ENCODE results near the gene TBX18. TPM values are rescaled to one million over a fixed set of nuclear protein-coding genes. Genes with fewer than 3 reads are reported as not detected.

Gene TBX18
- total and polyA plus RNA-seq, 4 donors: 0.10 to 0.59 (median 0.19) TPM; not detected in 1

GRCh38 chr6:84766799-84767525 lies 2.6 kb upstream of the TBX18 start:
- WGBS: 18% methylated on average over 38 of the region's 38 CpGs
- DNase-seq (ENCODE audit: low spot score): no peak
- Histone ChIP-seq H3K36me3 (ENCODE audit: control insufficient read depth in 4 of 4, insufficient read depth in 3 of 4, low read depth in 1 of 4, low read length in 3 of 4) (no peaks in the 10 kb centered on the region), H3K4me1 (ENCODE audit: control insufficient read depth in 4 of 4, insufficient read depth in 4 of 4, low read length in 3 of 4) (peaks cover 7 to 19% (median 10%) of the 10 kb centered on the region in 4 donors), H3K27ac (ENCODE audit: low read depth in 1 of 2, low read length in 2 of 2) (no peak overlapping the region), H3K9me3 (ENCODE audit: control insufficient read depth in 4 of 4, low read length in 3 of 4) (peaks cover 0 to 37% (median 0%) of the 10 kb centered on the region in 4 donors), H3K9ac (ENCODE audit: low read depth in 1 of 2, low read length in 2 of 2) (no peak overlapping the region), H3K4me3 (ENCODE audit: low read depth in 1 of 3, low read length in 3 of 3) (no peak overlapping the region), H3K27me3 (ENCODE audit: control insufficient read depth in 4 of 4, insufficient read depth in 4 of 4, low read length in 3 of 4) (peaks cover 2 to 59% (median 32%) of the 10 kb centered on the region in 4 donors)
- no peak for TF ChIP-seq SP1 (IDR thresholded peaks at IDR 0.05)
- no peak for TF ChIP-seq YY1 (IDR thresholded peaks at IDR 0.05)
- no peak for TF ChIP-seq FOXA1 (IDR thresholded peaks at IDR 0.05)
- no peak for TF ChIP-seq FOXA2 (IDR thresholded peaks at IDR 0.05)
- TF ChIP-seq TAF1 (conservative IDR thresholded peaks at IDR 0.05): no peak
- TF ChIP-seq REST (IDR thresholded peaks at IDR 0.05): no peak
- no peak for TF ChIP-seq RAD21 (IDR thresholded peaks at IDR 0.05)
- TF ChIP-seq JUND (IDR thresholded peaks at IDR 0.05): no peak
- TF ChIP-seq, protein P1, sequence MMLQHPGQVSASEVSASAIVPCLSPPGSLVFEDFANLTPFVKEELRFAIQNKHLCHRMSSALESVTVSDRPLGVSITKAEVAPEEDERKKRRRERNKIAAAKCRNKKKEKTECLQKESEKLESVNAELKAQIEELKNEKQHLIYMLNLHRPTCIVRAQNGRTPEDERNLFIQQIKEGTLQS (IDR thresholded peaks at IDR 0.05): no peak
- no peak for TF ChIP-seq NR2F2 (IDR thresholded peaks at IDR 0.05)
- TF ChIP-seq, protein P2, sequence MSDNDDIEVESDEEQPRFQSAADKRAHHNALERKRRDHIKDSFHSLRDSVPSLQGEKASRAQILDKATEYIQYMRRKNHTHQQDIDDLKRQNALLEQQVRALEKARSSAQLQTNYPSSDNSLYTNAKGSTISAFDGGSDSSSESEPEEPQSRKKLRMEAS (IDR thresholded peaks at IDR 0.05): no peak
- TF ChIP-seq HNF4A (conservative IDR thresholded peaks at IDR 0.05): no peak
- no peak for TF ChIP-seq EGR1 (IDR thresholded peaks at IDR 0.05; ENCODE audit: low read depth in 2 of 2)
- TF ChIP-seq, protein P3, sequence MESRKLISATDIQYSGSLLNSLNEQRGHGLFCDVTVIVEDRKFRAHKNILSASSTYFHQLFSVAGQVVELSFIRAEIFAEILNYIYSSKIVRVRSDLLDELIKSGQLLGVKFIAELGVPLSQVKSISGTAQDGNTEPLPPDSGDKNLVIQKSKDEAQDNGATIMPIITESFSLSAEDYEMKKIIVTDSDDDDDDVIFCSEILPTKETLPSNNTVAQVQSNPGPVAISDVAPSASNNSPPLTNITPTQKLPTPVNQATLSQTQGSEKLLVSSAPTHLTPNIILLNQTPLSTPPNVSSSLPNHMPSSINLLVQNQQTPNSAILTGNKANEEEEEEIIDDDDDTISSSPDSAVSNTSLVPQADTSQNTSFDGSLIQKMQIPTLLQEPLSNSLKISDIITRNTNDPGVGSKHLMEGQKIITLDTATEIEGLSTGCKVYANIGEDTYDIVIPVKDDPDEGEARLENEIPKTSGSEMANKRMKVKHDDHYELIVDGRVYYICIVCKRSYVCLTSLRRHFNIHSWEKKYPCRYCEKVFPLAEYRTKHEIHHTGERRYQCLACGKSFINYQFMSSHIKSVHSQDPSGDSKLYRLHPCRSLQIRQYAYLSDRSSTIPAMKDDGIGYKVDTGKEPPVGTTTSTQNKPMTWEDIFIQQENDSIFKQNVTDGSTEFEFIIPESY (IDR thresholded peaks at IDR 0.05): no peak
- no peak for TF ChIP-seq HNF4G (IDR thresholded peaks at IDR 0.05)
- TF ChIP-seq GABPA (IDR thresholded peaks at IDR 0.05 in 1 of 2, conservative IDR thresholded peaks at IDR 0.05 in 1 of 2): no peak
- TF ChIP-seq CTCF (IDR thresholded peaks at IDR 0.05; ENCODE audit: low read depth, low read length, missing input control): no peak
- TF ChIP-seq RXRA (IDR thresholded peaks at IDR 0.05): no peak
